OCI-LY7 (cell line): ENCODE results near the gene UBE3C.

ENCODE experiments used
- CTCF ChIP-seq: fragments of 200-600 bp; sonication (generic); conservative IDR thresholded peaks from 2 replicates; pipeline ENCODE4 v1.5.1; 2014; ENCODE audit warnings: mild to moderate bottlenecking, antibody characterized with exemption, low read length, moderate library complexity, mixed read lengths
- EZH2phosphoT487 ChIP-seq: fragments of 200-600 bp; sonication (generic); IDR thresholded peaks from 2 replicates; pipeline ENCODE4 v1.6.1; 2018; ENCODE audit warnings: low read depth, borderline replicate concordance, mild to moderate bottlenecking, mixed run types, antibody characterized with exemption, low read length, moderate library complexity, mixed read lengths

- TF ChIP-seq CTCF, result no peak
- no peak for TF ChIP-seq EZH2phosphoT487
Observed at GRCh38 chr7:157168571-157168970, 29.8 kb downstream of the UBE3C start.
